MCF 10A (cell line): ENCODE results near the gene INSIG1. TPM values are rescaled to one million over a fixed set of nuclear protein-coding genes. Genes with fewer than 3 reads are reported as not detected.

Experiments used
- BruUV-seq: library from RNA; stranded (reverse); fragments of 400-500 nt; replicated peaks from 2 replicates; lab custom pipeline; 2021; lab: Mats Ljungman, UMichigan
- CTCF ChIA-PET: fragments of 300-600 bp; sonication (Branson Sonifier 250); formaldehyde crosslinking; extraction: SDS; loops from one replicate; lab custom pipeline; 2021; ENCODE audit warnings: antibody characterized with exemption, inconsistent platforms; lab: Yijun Ruan, JAX
- POLR2A ChIA-PET: fragments of 300-600, 350-650 bp; sonication (Branson Sonifier 250); formaldehyde crosslinking; extraction: SDS; loops from one replicate; lab custom pipeline; 2020; ENCODE audit warnings: antibody characterized with exemption, inconsistent platforms; lab: Yijun Ruan, JAX
- DNase-seq: peaks from one replicate; pipeline ENCODE4 v3.0.0-alpha.2; 2018; ENCODE audit not compliant: unreplicated experiment
- H3K27ac Mint-ChIP-seq: one replicate; pipeline ENCODE4 v1.8.0; 2022; ENCODE audit warnings: mild to moderate bottlenecking, low read depth, mixed read lengths; ENCODE audit not compliant: unreplicated experiment
- H3K27me3 Mint-ChIP-seq: one replicate; pipeline ENCODE4 v1.8.0; 2022; ENCODE audit warnings: mixed read lengths; ENCODE audit not compliant: insufficient read depth, unreplicated experiment
- H3K36me3 Mint-ChIP-seq: one replicate; pipeline ENCODE4 v1.8.0; 2022; ENCODE audit warnings: mild to moderate bottlenecking, moderate library complexity, mixed read lengths; ENCODE audit not compliant: insufficient read depth, unreplicated experiment
- H3K4me1 Mint-ChIP-seq: one replicate; pipeline ENCODE4 v1.8.0; 2022; ENCODE audit warnings: mixed read lengths; ENCODE audit not compliant: insufficient read depth, unreplicated experiment
- H3K4me3 Mint-ChIP-seq: one replicate; pipeline ENCODE4 v1.8.0; 2022; ENCODE audit warnings: mild to moderate bottlenecking, moderate library complexity, mixed read lengths; ENCODE audit not compliant: unreplicated experiment
- H3K9me3 Mint-ChIP-seq: one replicate; pipeline ENCODE4 v1.8.0; 2022; ENCODE audit warnings: mixed read lengths; ENCODE audit not compliant: unreplicated experiment
- CTCF ChIP-seq: fragments of 200-600 bp; IDR thresholded peaks from one replicate; pipeline ENCODE4 v1.8.0; 2022; ENCODE audit warnings: antibody characterized with exemption, mild to moderate bottlenecking; ENCODE audit not compliant: unreplicated experiment
- intact Hi-C: fragments of 100-400 bp; cut with micrococcal nuclease; formaldehyde crosslinking; loops from 2 replicates; pipeline ENCODE4 v1.14.1; 2022
- total RNA-seq: library from RNA; stranded (reverse); gene quantifications from 2 replicates; pipeline ENCODE4 v1.2.3, GENCODE V29; 2022

The INSIG1 gene
- total RNA-seq, 1 experiment from 2014 or later: 11.2 TPM

DNA sequence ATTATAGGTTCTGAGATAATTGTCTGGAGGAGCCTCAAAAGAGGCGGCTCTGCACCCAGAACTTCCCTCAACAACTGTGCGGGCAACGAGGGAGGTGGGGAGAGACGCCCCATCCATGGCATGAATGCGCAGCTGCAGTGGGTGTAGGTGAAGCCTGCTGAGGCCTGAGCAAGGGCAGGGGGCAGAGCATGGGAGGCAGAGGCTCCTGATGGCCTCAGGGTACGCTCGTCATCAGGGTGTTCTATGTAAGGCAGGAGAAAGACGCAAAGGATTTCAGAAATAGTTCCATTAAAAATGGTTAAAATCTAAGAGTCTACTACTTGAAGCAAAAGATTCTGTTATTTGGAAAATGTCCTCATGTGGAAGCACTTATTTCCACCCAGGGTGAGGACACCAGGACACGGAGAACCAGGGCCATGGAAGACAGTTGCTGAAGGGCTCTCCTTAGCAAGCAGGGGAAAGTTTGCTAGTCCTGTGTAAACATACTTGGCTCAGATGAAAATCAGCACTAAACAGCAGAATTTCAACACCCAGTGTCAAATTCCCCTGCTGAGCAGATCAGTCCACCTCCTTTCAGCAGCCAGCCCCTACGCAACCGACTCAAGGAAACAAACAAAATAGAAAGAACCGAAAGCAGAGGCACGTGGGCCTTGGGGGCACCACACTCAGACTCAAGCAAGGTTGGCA, 18.9 kb downstream of the INSIG1 start:
- H3K36me3 Mint-ChIP-seq: no peaks in the 10 kb centered on the region
- no peak overlapping the region for H3K27ac Mint-ChIP-seq
- no peak for TF ChIP-seq CTCF
- ChIA-PET CTCF (interaction anchor here (0.7 kb wide), 1 partner anchor 324 kb away, joined by 3 read pairs; no protein-coding TSS in a partner anchor), POLR2A (no interaction called here)
- no peaks in the 10 kb centered on the region for H3K9me3 Mint-ChIP-seq
- no peaks in the 10 kb centered on the region for H3K4me1 Mint-ChIP-seq
- H3K27me3 Mint-ChIP-seq: no peaks in the 10 kb centered on the region
- intact Hi-C loops: no loop called here
- no TSS peak for BruUV-seq
- DNase-seq: no peak
- no peak overlapping the region for H3K4me3 Mint-ChIP-seq

- intact Hi-C loops: no loop called here
- H3K36me3 Mint-ChIP-seq: no peaks in the 10 kb centered on the region
- H3K4me3 Mint-ChIP-seq: no peak overlapping the region
- no peak for DNase-seq
- no peak overlapping the region for H3K27ac Mint-ChIP-seq
- no TSS peak for BruUV-seq
- no peaks in the 10 kb centered on the region for H3K27me3 Mint-ChIP-seq
- TF ChIP-seq CTCF: no peak
- ChIA-PET POLR2A (no interaction called here), CTCF (no interaction called here)
- no peaks in the 10 kb centered on the region for H3K4me1 Mint-ChIP-seq
- H3K9me3 Mint-ChIP-seq: no peaks in the 10 kb centered on the region
Observed at GRCh38 chr7:155317114-155317434, 19.4 kb downstream of the INSIG1 start.

DNA sequence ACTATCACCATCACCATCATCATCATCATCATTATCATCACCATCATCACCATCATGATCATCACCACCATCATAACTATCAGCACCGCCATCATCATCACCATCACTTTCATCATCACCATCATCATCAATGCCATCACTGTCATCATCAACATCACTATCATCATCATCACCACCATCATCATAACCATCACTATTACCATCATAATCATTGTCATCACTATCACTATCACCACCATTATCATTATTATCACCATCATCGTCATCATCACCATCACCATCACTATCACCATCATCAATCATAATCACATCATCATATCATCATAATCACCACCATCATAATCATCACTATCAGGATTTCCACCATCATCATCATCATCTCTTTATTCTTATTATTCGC, 20.6 kb downstream of the INSIG1 start:
- peaks cover under 1% of the 10 kb centered on the region for H3K9me3 Mint-ChIP-seq
- no peak for TF ChIP-seq CTCF
- H3K4me1 Mint-ChIP-seq: peaks cover 2% of the 10 kb centered on the region
- CTCF ChIA-PET: interaction anchor here (0.7 kb wide), 1 partner anchor 27 kb away, joined by 3 read pairs; no protein-coding TSS in a partner anchor
- no peak for DNase-seq
- POLR2A ChIA-PET: interaction anchor here (0.6 kb wide), 1 partner anchor 462 kb away, joined by 3 read pairs; no protein-coding TSS in a partner anchor
- no peak overlapping the region for H3K4me3 Mint-ChIP-seq
- no peaks in the 10 kb centered on the region for H3K27me3 Mint-ChIP-seq
- BruUV-seq: no TSS peak
- intact Hi-C loops: no loop called here
- H3K36me3 Mint-ChIP-seq: no peaks in the 10 kb centered on the region
- H3K27ac Mint-ChIP-seq: no peak overlapping the region

DNA sequence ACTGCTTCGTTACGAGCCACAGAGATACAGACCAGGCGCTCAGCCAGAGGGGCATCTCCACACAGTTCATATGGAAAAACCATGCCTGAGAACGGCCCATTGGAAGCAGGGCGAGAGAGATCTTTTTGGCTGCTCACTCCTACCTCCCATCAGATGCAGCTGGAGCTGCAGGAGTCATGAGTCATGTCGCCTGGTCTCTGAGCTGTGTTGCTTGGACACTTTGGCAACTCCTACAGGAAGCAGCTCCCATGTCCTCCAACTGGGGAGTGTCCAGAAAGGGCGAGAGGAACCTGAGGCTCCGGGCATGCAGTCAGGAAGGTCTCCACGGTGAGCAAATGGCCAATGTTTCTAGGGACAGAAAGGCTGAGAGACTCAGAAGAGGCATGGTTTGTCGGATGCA, 24.9 kb downstream of the INSIG1 start:
- no peak for TF ChIP-seq CTCF
- no TSS peak for BruUV-seq
- ChIA-PET POLR2A (interaction anchor here (0.6 to 1.3 kb wide), 2 partner anchors 26 to 47 kb away, joined by 3 to 4 read pairs; no protein-coding TSS in a partner anchor), CTCF (no interaction called here)
- peak; percentile 59 for DNase-seq
- peaks cover 5% of the 10 kb centered on the region for H3K4me1 Mint-ChIP-seq
- H3K4me3 Mint-ChIP-seq: no peak overlapping the region
- intact Hi-C loops: no loop called here
- H3K36me3 Mint-ChIP-seq: no peaks in the 10 kb centered on the region
- peaks cover 5% of the 10 kb centered on the region for H3K9me3 Mint-ChIP-seq
- H3K27me3 Mint-ChIP-seq: no peaks in the 10 kb centered on the region
- no peak overlapping the region for H3K27ac Mint-ChIP-seq
